Kidney (tissue), 14 donors: ENCODE data around the gene HIGD1C. TPM values are rescaled to one million over a fixed set of nuclear protein-coding genes. Genes with fewer than 3 reads are reported as not detected.

Experiments used
- DNase-seq, 5 donors: peaks; one replicate each; pipeline ENCODE4 v3.0.0-alpha.2; 2013 to 2020
- FAIRE-seq: peaks from 2 replicates; lab custom pipeline; 2012; peaks lifted over from hg19 to GRCh38; lab: Jason Lieb, UNC
- H3K27ac ChIP-seq, 2 donors: one replicate each; pipeline ENCODE4 v1.7.0; 2013; ENCODE audit warnings: low read depth in 2 of 2, low read length in 2 of 2, inconsistent platforms in 1 of 2
- H3K27me3 ChIP-seq: one replicate; pipeline ENCODE4 v1.7.1; 2013; ENCODE audit warnings: low read length, inconsistent platforms; ENCODE audit not compliant: control insufficient read depth, insufficient read depth
- H3K36me3 ChIP-seq, 3 donors: one replicate each; pipeline versions ENCODE4 v1.7.0 to v1.7.1; 2013; ENCODE audit warnings: low read length in 3 of 3, control low read depth in 1 of 3, inconsistent platforms in 1 of 3; ENCODE audit not compliant: insufficient read depth in 3 of 3, control insufficient read depth in 2 of 3
- H3K4me1 ChIP-seq, 3 donors: one replicate each; pipeline versions ENCODE4 v1.7.0 to v1.7.1; 2013; ENCODE audit warnings: low read length in 3 of 3, inconsistent platforms in 1 of 3, low read depth in 1 of 3; ENCODE audit not compliant: control insufficient read depth in 2 of 3, insufficient read depth in 2 of 3
- H3K4me3 ChIP-seq, 3 donors: one replicate each; pipeline versions ENCODE4 v1.7.0 to v1.8.1; 2013; ENCODE audit warnings: low read length in 3 of 3, control low read depth in 1 of 3, inconsistent platforms in 1 of 3
- H3K9ac ChIP-seq, 3 donors: one replicate each; pipeline versions ENCODE4 v1.7.0 to v1.7.1; 2013; ENCODE audit warnings: low read length in 3 of 3, control low read depth in 1 of 3, inconsistent platforms in 1 of 3
- H3K9me3 ChIP-seq, 3 donors: one replicate each; pipeline versions ENCODE4 v1.7.0 to v1.7.1; 2013; ENCODE audit warnings: low read length in 3 of 3, control low read depth in 1 of 3, inconsistent platforms in 1 of 3; ENCODE audit not compliant: control insufficient read depth in 2 of 3, insufficient read depth in 1 of 3
- CTCF ChIP-seq: IDR thresholded peaks from 3 replicates; pipeline ENCODE4 v1.5.1; 2012; ENCODE audit warnings: mild to moderate bottlenecking, moderate library complexity, borderline replicate concordance; ENCODE audit not compliant: insufficient read depth; ENCODE audit errors: extremely low read depth
- intact Hi-C: fragments of 100-400 bp; cut with DNase I; formaldehyde crosslinking; loops from one replicate; pipeline ENCODE4 v1.11.1; 2022
- polyA plus RNA-seq: library from polyadenylated mRNA; stranded (reverse); fragments of 350-450 nt; fragmentation: Illumina TruSeq; extraction: RNeasy Lipid Tissue Mini Kit (QIAGEN cat#74804); gene quantifications from one replicate; pipeline ENCODE4 v1.2.3, GENCODE V29; 2014; ENCODE audit warnings: low read depth, low replicate concordance; ENCODE audit not compliant: insufficient read depth
- total RNA-seq: library from RNA; stranded (reverse); fragmentation: NEBNext Ultra II Directional; extraction: Animal tissue kit (Norgen Biotek cat#: 25700); gene quantifications from one replicate; pipeline ENCODE4 v1.2.1, GENCODE V29; 2021
- donor health status: control.
- donor health status: control.
- donor health status: control.
- donor health status: control.
- donor health status: control.
- donor health status: DM: yes; HTN: yes; CAD: no.
- donor health status: Normal renal cell carcinoma (clear cell type).

HIGD1C gene
- total and polyA plus RNA-seq, 2 donors from 2014 or later: not detected

DNA sequence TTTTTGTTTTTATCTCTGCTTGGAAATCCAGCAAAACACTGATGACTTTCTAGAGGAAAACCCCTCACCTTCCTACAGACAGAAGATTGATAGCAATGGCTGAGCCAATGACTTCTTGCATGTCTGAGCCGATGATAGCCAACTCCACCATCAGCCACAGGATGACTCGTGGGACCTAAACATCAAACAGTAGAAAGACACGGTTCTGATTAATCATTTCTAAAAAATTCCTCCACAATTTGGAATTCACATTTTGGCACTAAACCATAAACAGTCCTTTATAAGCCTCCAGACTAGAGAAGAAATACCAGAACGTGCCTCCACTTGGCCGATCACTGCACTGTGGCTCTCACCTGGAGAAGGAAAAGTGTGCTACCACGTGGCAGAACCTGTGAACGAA, 47.9 kb downstream of the HIGD1C start:
- intact Hi-C loops: no loop called here
- Histone ChIP-seq H3K36me3 (peaks cover 3 to 29% (median 15%) of the 10 kb centered on the region in 3 donors), H3K4me3 (no peak overlapping the region), H3K9ac (no peak overlapping the region), H3K27me3 (no peaks in the 10 kb centered on the region), H3K9me3 (no peaks in the 10 kb centered on the region), H3K4me1 (no peaks in the 10 kb centered on the region), H3K27ac (no peak overlapping the region)
- DNase-seq: no peak
- no peak for TF ChIP-seq CTCF
- FAIRE-seq: no peak

- Histone ChIP-seq H3K27ac (no peak overlapping the region), H3K9ac (no peak overlapping the region), H3K36me3 (peaks cover 0 to 17% (median 9%) of the 10 kb centered on the region in 3 donors), H3K9me3 (no peaks in the 10 kb centered on the region), H3K27me3 (no peaks in the 10 kb centered on the region), H3K4me3 (no peak overlapping the region), H3K4me1 (no peaks in the 10 kb centered on the region)
- no peak for TF ChIP-seq CTCF
- DNase-seq (no peak), FAIRE-seq (no peak)
- intact Hi-C loops: no loop called here
These were observed 49.5 kb downstream of the HIGD1C start for GRCh38 chr12:51001799-51002198.

- Histone ChIP-seq H3K9me3 (no peaks in the 10 kb centered on the region), H3K27me3 (no peaks in the 10 kb centered on the region), H3K36me3 (peaks cover 0 to 13% (median 4%) of the 10 kb centered on the region in 3 donors), H3K4me3 (no peak overlapping the region), H3K9ac (no peak overlapping the region), H3K27ac (no peak overlapping the region), H3K4me1 (peaks cover 0 to 5% (median 0%) of the 10 kb centered on the region in 3 donors)
- no peak for TF ChIP-seq CTCF
- FAIRE-seq (no peak), DNase-seq (no peak)
- intact Hi-C loops: no loop called here
These were observed 52.2 kb downstream of the HIGD1C start for GRCh38 chr12:51004504-51004903.

- FAIRE-seq (no peak), DNase-seq (no peak)
- Histone ChIP-seq H3K27me3 (no peaks in the 10 kb centered on the region), H3K27ac (no peak overlapping the region), H3K9ac (no peak overlapping the region), H3K4me3 (no peak overlapping the region), H3K9me3 (no peaks in the 10 kb centered on the region), H3K36me3 (peaks cover 0 to 13% (median 4%) of the 10 kb centered on the region in 3 donors), H3K4me1 (peaks cover 0 to 7% (median 0%) of the 10 kb centered on the region in 3 donors)
- intact Hi-C loops: no loop called here
- no peak for TF ChIP-seq CTCF
These were observed 52.7 kb downstream of the HIGD1C start for GRCh38 chr12:51005030-51005429.
